ES-I3 (cell line): ENCODE data around the gene MRPL43.
"Not testable (repeated sequence)": the region's sequence is repeated elsewhere in the genome, so short reads cannot be mapped to it uniquely, and the experiment has no call there.

Experiments
- H3K36me3 ChIP-seq: 2 replicates; pipeline ENCODE4 v1.6.1; 2013; ENCODE audit warnings: mild to moderate bottlenecking, low read length, control low read depth, moderate library complexity; ENCODE audit not compliant: insufficient read depth
- H3K4me1 ChIP-seq: 2 replicates; pipeline ENCODE4 v1.6.1; 2013; ENCODE audit warnings: mild to moderate bottlenecking, control low read depth, low read length; ENCODE audit not compliant: insufficient read depth
- H3K9ac ChIP-seq: 2 replicates; pipeline ENCODE4 v1.6.1; 2013; ENCODE audit warnings: low read depth, mild to moderate bottlenecking, low read length, moderate library complexity
- H3K9me3 ChIP-seq: 2 replicates; pipeline ENCODE4 v1.6.1; 2013; ENCODE audit warnings: mild to moderate bottlenecking, low read length, moderate library complexity; ENCODE audit not compliant: control insufficient read depth, insufficient read depth

MRPL43 gene

GRCh38 chr10:100977436-100977835 lies 9.9 kb downstream of the MRPL43 start:
- no peaks in the 10 kb centered on the region for H3K4me1 ChIP-seq

GRCh38 chr10:100976906-100977305 lies 10.4 kb downstream of the MRPL43 start:
- Histone ChIP-seq H3K4me1 (peaks cover 4% of the 10 kb centered on the region; the same call in 1 of the 2 replicates), H3K36me3 (no peaks in the 10 kb centered on the region), H3K9me3 (no peaks in the 10 kb centered on the region), H3K9ac (no peak overlapping the region)

More at GRCh38 chr10:100977436-100977835, 9.9 kb downstream of the MRPL43 start:
- Histone ChIP-seq H3K9me3 (no peaks in the 10 kb centered on the region), H3K9ac (no peak overlapping the region), H3K36me3 (no peaks in the 10 kb centered on the region)

- not testable (repeated sequence) for H3K9ac ChIP-seq, H3K36me3 ChIP-seq, H3K9me3 ChIP-seq, H3K4me1 ChIP-seq
These were observed 11.9 kb downstream of the MRPL43 start for GRCh38 chr10:100975397-100975796.

GRCh38 chr10:100972904-100973535 lies 14.3 kb downstream of the MRPL43 start:
- no peak overlapping the region for H3K9ac ChIP-seq
- H3K36me3 ChIP-seq, result no peaks in the 10 kb centered on the region
- H3K4me1 ChIP-seq, result peaks cover 6% of the 10 kb centered on the region
- H3K9me3 ChIP-seq, result no peaks in the 10 kb centered on the region

- Histone ChIP-seq H3K4me1 (peaks cover 6% of the 10 kb centered on the region), H3K36me3 (no peaks in the 10 kb centered on the region), H3K9me3 (no peaks in the 10 kb centered on the region), H3K9ac (no peak overlapping the region)
These were observed 15.0 kb downstream of the MRPL43 start for GRCh38 chr10:100972115-100972903.

- no peak overlapping the region for H3K9ac ChIP-seq
- no peaks in the 10 kb centered on the region for H3K36me3 ChIP-seq
- peaks cover 6% of the 10 kb centered on the region for H3K4me1 ChIP-seq
- H3K9me3 ChIP-seq, result no peaks in the 10 kb centered on the region
These were observed 16.1 kb downstream of the MRPL43 start for GRCh38 chr10:100970914-100971811.

- Histone ChIP-seq H3K9me3 (no peaks in the 10 kb centered on the region), H3K9ac (peak overlapping the region; percentile 67; the same call in 1 of the 2 replicates), H3K4me1 (peaks cover 6% of the 10 kb centered on the region)
These were observed 17.0 kb downstream of the MRPL43 start for GRCh38 chr10:100970076-100970913.

GRCh38 chr10:100969187-100970075 lies 17.9 kb downstream of the MRPL43 start, which contains the start of gene SEMA4G:
Gene SEMA4G, plus strand, starts transcription at chr10:100969504. Its CDS starts 3,409 bp downstream, at chr10:100972913.
- Histone ChIP-seq H3K4me1 (peaks cover 6% of the 10 kb centered on the region), H3K9ac (peak within 1 kb of the TSS; percentile 73), H3K9me3 (no peaks in the 10 kb centered on the region), H3K36me3 (no peaks in the 10 kb centered on the region)

More at GRCh38 chr10:100970076-100970913, 17.0 kb downstream of the MRPL43 start:
- H3K36me3 ChIP-seq, result no peaks in the 10 kb centered on the region

- Histone ChIP-seq H3K9ac (peak overlapping the region; percentile 73), H3K9me3 (no peaks in the 10 kb centered on the region), H3K4me1 (peaks cover 6% of the 10 kb centered on the region), H3K36me3 (no peaks in the 10 kb centered on the region)
These were observed 18.5 kb downstream of the MRPL43 start for GRCh38 chr10:100968863-100969186.

- H3K4me1 ChIP-seq, result peaks cover 6% of the 10 kb centered on the region
- H3K9me3 ChIP-seq, result no peaks in the 10 kb centered on the region
- H3K9ac ChIP-seq, result peak overlapping the region; percentile 73; the same call in 1 of the 2 replicates
- no peaks in the 10 kb centered on the region for H3K36me3 ChIP-seq
These were observed 19.1 kb downstream of the MRPL43 start for GRCh38 chr10:100968062-100968736.

GRCh38 chr10:100967332-100967731 lies 20.0 kb downstream of the MRPL43 start:
- no peaks in the 10 kb centered on the region for H3K36me3 ChIP-seq
- no peaks in the 10 kb centered on the region for H3K9me3 ChIP-seq
- H3K9ac ChIP-seq, result no peak overlapping the region
- peaks cover 6% of the 10 kb centered on the region for H3K4me1 ChIP-seq

GRCh38 chr10:100966887-100967286 lies 20.4 kb downstream of the MRPL43 start:
- Histone ChIP-seq H3K9me3 (no peaks in the 10 kb centered on the region), H3K36me3 (no peaks in the 10 kb centered on the region), H3K9ac (no peak overlapping the region), H3K4me1 (peaks cover 2% of the 10 kb centered on the region)
